ENCODE measurements around the gene ENAM.

DNA sequence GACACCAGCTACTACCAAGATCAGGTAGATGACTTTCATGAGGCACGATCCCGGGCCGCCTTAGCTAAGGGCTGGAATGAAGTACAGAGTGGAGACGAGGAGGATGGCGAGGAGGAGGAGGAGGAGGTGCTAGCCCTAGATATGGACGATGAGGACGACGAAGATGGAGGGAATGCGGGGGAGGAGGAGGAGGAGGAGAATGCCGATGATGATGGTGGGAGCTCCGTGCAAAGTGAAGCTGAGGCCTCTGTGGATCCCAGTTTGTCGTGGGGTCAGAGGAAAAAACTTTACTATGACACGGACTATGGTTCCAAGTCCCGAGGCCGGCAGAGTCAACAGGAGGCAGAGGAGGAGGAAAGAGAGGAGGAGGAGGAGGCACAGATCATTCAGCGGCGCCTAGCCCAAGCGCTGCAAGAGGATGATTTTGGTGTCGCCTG is 60.3 kb downstream of the ENAM start:
- TF ChIP-seq, protein P1, sequence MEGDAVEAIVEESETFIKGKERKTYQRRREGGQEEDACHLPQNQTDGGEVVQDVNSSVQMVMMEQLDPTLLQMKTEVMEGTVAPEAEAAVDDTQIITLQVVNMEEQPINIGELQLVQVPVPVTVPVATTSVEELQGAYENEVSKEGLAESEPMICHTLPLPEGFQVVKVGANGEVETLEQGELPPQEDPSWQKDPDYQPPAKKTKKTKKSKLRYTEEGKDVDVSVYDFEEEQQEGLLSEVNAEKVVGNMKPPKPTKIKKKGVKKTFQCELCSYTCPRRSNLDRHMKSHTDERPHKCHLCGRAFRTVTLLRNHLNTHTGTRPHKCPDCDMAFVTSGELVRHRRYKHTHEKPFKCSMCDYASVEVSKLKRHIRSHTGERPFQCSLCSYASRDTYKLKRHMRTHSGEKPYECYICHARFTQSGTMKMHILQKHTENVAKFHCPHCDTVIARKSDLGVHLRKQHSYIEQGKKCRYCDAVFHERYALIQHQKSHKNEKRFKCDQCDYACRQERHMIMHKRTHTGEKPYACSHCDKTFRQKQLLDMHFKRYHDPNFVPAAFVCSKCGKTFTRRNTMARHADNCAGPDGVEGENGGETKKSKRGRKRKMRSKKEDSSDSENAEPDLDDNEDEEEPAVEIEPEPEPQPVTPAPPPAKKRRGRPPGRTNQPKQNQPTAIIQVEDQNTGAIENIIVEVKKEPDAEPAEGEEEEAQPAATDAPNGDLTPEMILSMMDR (IDR thresholded peaks at IDR 0.05): no peak
- TF ChIP-seq POLR2A (IDR thresholded peaks at IDR 0.05): no peak

Data from right lobe of liver (tissue), 4 donors.